H1 (cell line): ENCODE results near the gene TRIM47. TPM values are rescaled to one million over a fixed set of nuclear protein-coding genes. Genes with fewer than 3 reads are reported as not detected.

Source experiments
- CTCF ChIA-PET: fragments of 300-600 bp; sonication (Branson Sonifier 250); formaldehyde crosslinking; loops from one replicate; lab custom pipeline; 2021; ENCODE audit not compliant: partially characterized antibody; lab: Charles Lee
- POLR2A ChIA-PET: fragments of 300-600 bp; sonication (Branson Sonifier 250); formaldehyde crosslinking; loops from one replicate; lab custom pipeline; 2021; ENCODE audit warnings: inconsistent platforms; ENCODE audit not compliant: partially characterized antibody; lab: Charles Lee
- DNase-seq, 2 experiments: peaks; one replicate each; pipeline versions ENCODE4 v3.0.0 to v3.0.0-alpha.2; 2010 to 2022; ENCODE audit warnings: low spot score in 2 of 2, low read depth in 1 of 2, mixed read lengths in 1 of 2
- FAIRE-seq: peaks from 2 replicates; lab custom pipeline; 2011; peaks lifted over from hg19 to GRCh38; lab: Jason Lieb, UNC
- H2AFZ ChIP-seq: 2 replicates; pipeline ENCODE4 v1.8.1; 2012; ENCODE audit warnings: low read length, inconsistent platforms
- H2AK5ac ChIP-seq: 2 replicates; pipeline ENCODE4 v1.6.1; 2013; ENCODE audit warnings: low read depth, low read length
- H2BK120ac ChIP-seq: replicated peaks from 2 replicates; pipeline ENCODE3; 2013; ENCODE audit warnings: low read depth, low read length, inconsistent platforms
- H2BK12ac ChIP-seq: 2 replicates; pipeline ENCODE4 v1.6.1; 2013; ENCODE audit warnings: low read depth, low read length
- H2BK15ac ChIP-seq: 2 replicates; pipeline ENCODE4 v1.6.1; 2013; ENCODE audit warnings: low read length
- H2BK20ac ChIP-seq: 2 replicates; pipeline ENCODE4 v1.6.1; 2013; ENCODE audit warnings: low read length
- H2BK5ac ChIP-seq: 2 replicates; pipeline ENCODE4 v1.6.1; 2013; ENCODE audit warnings: low read depth, low read length
- H3K14ac ChIP-seq: 2 replicates; pipeline ENCODE4 v1.6.1; 2013; ENCODE audit warnings: inconsistent platforms; ENCODE audit not compliant: insufficient read length
- H3K18ac ChIP-seq: 2 replicates; pipeline ENCODE4 v1.6.1; 2013; ENCODE audit warnings: low read length; ENCODE audit errors: extremely low read depth
- H3K23ac ChIP-seq: 2 replicates; pipeline ENCODE4 v1.6.1; 2013; ENCODE audit warnings: inconsistent platforms; ENCODE audit not compliant: insufficient read length
- H3K23me2 ChIP-seq: 2 replicates; pipeline ENCODE4 v1.6.1; 2013; ENCODE audit warnings: low read depth, low read length
- H3K27ac ChIP-seq: 2 replicates; pipeline ENCODE4 v1.6.1; 2011; ENCODE audit warnings: low read depth, low read length, inconsistent platforms
- H3K27me3 ChIP-seq, 4 experiments: replicated peaks in 1 of 4; 1 replicate in 1 of 4; 2 replicates in 3 of 4; pipeline versions ENCODE4 v1.6.1 to v1.8.1; 2011 to 2013; ENCODE audit warnings: low read length in 3 of 4, mild to moderate bottlenecking in 3 of 4, inconsistent platforms in 2 of 4, mixed read lengths in 2 of 4, moderate library complexity in 1 of 4; ENCODE audit not compliant: control insufficient read depth in 3 of 4, insufficient read depth in 3 of 4; ENCODE audit errors: extremely low read depth in 1 of 4
- H3K36me3 ChIP-seq, 4 experiments: 2 replicates each; pipeline versions ENCODE4 v1.6.1 to v1.8.1; 2011 to 2013; ENCODE audit warnings: mild to moderate bottlenecking in 4 of 4, low read length in 3 of 4, moderate library complexity in 2 of 4, control low read depth in 1 of 4, inconsistent platforms in 1 of 4; ENCODE audit not compliant: insufficient read depth in 4 of 4, control insufficient read depth in 2 of 4
- H3K4ac ChIP-seq: replicated peaks from 2 replicates; pipeline ENCODE3; 2013; ENCODE audit warnings: low read length, low read depth, mixed read lengths, inconsistent platforms; ENCODE audit not compliant: insufficient read length
- H3K4me1 ChIP-seq, 4 experiments: replicated peaks in 1 of 4; 1 replicate in 1 of 4; 2 replicates in 3 of 4; pipeline versions ENCODE4 v1.6.1 to v1.8.1; 2011 to 2013; ENCODE audit warnings: low read length in 3 of 4, inconsistent platforms in 2 of 4, mixed read lengths in 1 of 4; ENCODE audit not compliant: insufficient read depth in 4 of 4, control insufficient read depth in 3 of 4
- H3K4me2 ChIP-seq, 2 experiments: 2 replicates each; pipeline versions ENCODE4 v1.6.1 to v1.8.1; 2011 to 2013; ENCODE audit warnings: low read depth in 2 of 2, low read length in 2 of 2, control low read depth in 1 of 2, inconsistent platforms in 1 of 2, mild to moderate bottlenecking in 1 of 2; ENCODE audit not compliant: insufficient read depth in 1 of 2
- H3K4me3 ChIP-seq, 4 experiments: fragments of 200-600, 300-600 bp in 1 of 4; sonication (generic), shearing (Covaris generic), sonication (Bioruptor Twin) in 1 of 4; 2 replicates each; pipeline versions ENCODE4 v1.5.1 to v1.8.1; 2011 to 2016; ENCODE audit warnings: low read length in 4 of 4, low read depth in 3 of 4, control low read depth in 2 of 4, inconsistent platforms in 2 of 4, mild to moderate bottlenecking in 2 of 4, mixed read lengths in 1 of 4, moderate library complexity in 1 of 4; ENCODE audit not compliant: insufficient read depth in 2 of 4; ENCODE audit errors: extremely low read depth in 1 of 4
- H3K56ac ChIP-seq: replicated peaks from 2 replicates; pipeline ENCODE3; 2013; ENCODE audit warnings: low read depth, mild to moderate bottlenecking, mixed read lengths, low read length, inconsistent platforms; ENCODE audit not compliant: insufficient read length
- H3K79me1 ChIP-seq: 2 replicates; pipeline ENCODE4 v1.6.1; 2013; ENCODE audit warnings: low read depth, low read length, control low read depth
- H3K79me2 ChIP-seq, 2 experiments: 2 replicates each; pipeline versions ENCODE4 v1.6.1 to v1.8.1; 2012 to 2013; ENCODE audit warnings: low read length in 2 of 2, mild to moderate bottlenecking in 2 of 2, inconsistent platforms in 1 of 2; ENCODE audit not compliant: insufficient read depth in 2 of 2, control insufficient read depth in 1 of 2
- H3K9ac ChIP-seq, 4 experiments: replicated peaks in 1 of 4; 1 replicate in 1 of 4; 2 replicates in 3 of 4; pipeline versions ENCODE4 v1.6.1 to v1.8.1; 2011 to 2013; ENCODE audit warnings: low read depth in 3 of 4, low read length in 3 of 4, control low read depth in 2 of 4, mild to moderate bottlenecking in 2 of 4, moderate library complexity in 2 of 4, inconsistent platforms in 1 of 4; ENCODE audit errors: extremely low read depth in 1 of 4
- H3K9me3 ChIP-seq, 2 experiments: 2 replicates each; pipeline versions ENCODE4 v1.6.1 to v1.8.1; 2012 to 2013; ENCODE audit warnings: mild to moderate bottlenecking in 2 of 2, moderate library complexity in 2 of 2, control low read depth in 1 of 2, inconsistent platforms in 1 of 2, low read depth in 1 of 2, low read length in 1 of 2, mixed read lengths in 1 of 2; ENCODE audit not compliant: insufficient read depth in 2 of 2
- H4K20me1 ChIP-seq, 2 experiments: replicated peaks in 1 of 2; 2 replicates each; pipeline versions ENCODE3 to v1.8.1; 2011 to 2013; ENCODE audit warnings: inconsistent platforms in 2 of 2, low read length in 2 of 2, mild to moderate bottlenecking in 1 of 2; ENCODE audit not compliant: insufficient read depth in 2 of 2, control insufficient read depth in 1 of 2
- H4K5ac ChIP-seq: 2 replicates; pipeline ENCODE4 v1.6.1; 2013; ENCODE audit warnings: low read length, low read depth, mixed read lengths, inconsistent platforms; ENCODE audit not compliant: insufficient read length
- H4K8ac ChIP-seq: 2 replicates; pipeline ENCODE4 v1.8.0; 2013; ENCODE audit warnings: mild to moderate bottlenecking, moderate library complexity, low read length, inconsistent platforms; ENCODE audit not compliant: insufficient read depth; ENCODE audit errors: extremely low read depth
- H4K91ac ChIP-seq: replicated peaks from 2 replicates; pipeline ENCODE3; 2013; ENCODE audit warnings: low read length, mixed read lengths, inconsistent platforms; ENCODE audit not compliant: insufficient read length
- BRCA1 ChIP-seq: IDR thresholded peaks from 2 replicates; pipeline ENCODE4 v1.6.1; 2012; ENCODE audit warnings: low read depth, low read length, improper control_type of control experiment
- CBX5 ChIP-seq: fragments of 300-800, 300-1000 bp; sonication (generic); IDR thresholded peaks from 2 replicates; pipeline ENCODE4 v1.7.1; 2016; ENCODE audit warnings: antibody characterized with exemption, low read length, low read depth
- CREB1 ChIP-seq: IDR thresholded peaks from 2 replicates; pipeline ENCODE4 v1.6.1; 2012; ENCODE audit warnings: inconsistent platforms
- EGR1 ChIP-seq: IDR thresholded peaks from 2 replicates; pipeline ENCODE4 v1.6.1; 2011; ENCODE audit warnings: low read depth, low read length, borderline replicate concordance
- EP300 ChIP-seq, 2 experiments: IDR thresholded peaks; 1 replicate in 1 of 2; 2 replicates in 1 of 2; pipeline ENCODE4 v1.6.1; 2011 to 2012; ENCODE audit warnings: low read depth in 2 of 2, low read length in 2 of 2, mild to moderate bottlenecking in 2 of 2, borderline replicate concordance in 1 of 2, inconsistent platforms in 1 of 2, moderate library complexity in 1 of 2
- FOSL1 ChIP-seq: IDR thresholded peaks from 2 replicates; pipeline ENCODE4 v1.6.1; 2011; ENCODE audit warnings: mild to moderate bottlenecking, low read depth, low read length, moderate library complexity; ENCODE audit not compliant: insufficient read depth
- GTF2F1 ChIP-seq: IDR thresholded peaks from 2 replicates; pipeline ENCODE4 v1.6.1; 2012; ENCODE audit warnings: low read depth, low read length, improper control_type of control experiment, borderline replicate concordance
- MAX ChIP-seq: IDR thresholded peaks from 2 replicates; pipeline ENCODE4 v1.6.1; 2012; ENCODE audit warnings: inconsistent platforms
- PHF8 ChIP-seq: fragments of 200-600 bp; sonication (generic); conservative IDR thresholded peaks from 2 replicates; pipeline ENCODE4 v1.7.1; 2012; ENCODE audit warnings: low read depth, mild to moderate bottlenecking, inconsistent platforms, low read length, moderate library complexity
- SP2 ChIP-seq: IDR thresholded peaks from 2 replicates; pipeline ENCODE4 v1.6.1; 2012; ENCODE audit warnings: mild to moderate bottlenecking, low read length, inconsistent platforms
- SP4 ChIP-seq: IDR thresholded peaks from 2 replicates; pipeline ENCODE4 v1.6.1; 2012; ENCODE audit warnings: low read length, inconsistent platforms
- TAF7 ChIP-seq: optimal IDR thresholded peaks from 2 replicates; pipeline ENCODE3; 2011; ENCODE audit warnings: low read depth, mild to moderate bottlenecking, inconsistent platforms, low read length, moderate library complexity, borderline replicate concordance
- YY1 ChIP-seq: IDR thresholded peaks from 2 replicates; pipeline ENCODE4 v1.6.1; 2011; ENCODE audit warnings: low read depth, mild to moderate bottlenecking, low read length
- WGBS, 2 experiments: shearing (Covaris generic) in 1 of 2; methylation state at CpG; one replicate each; pipeline versions ENCODE4 v1.1.6 to v1.1.7; 2013 to 2015; ENCODE audit warnings: low lambda C conversion rate in 2 of 2, mixed read lengths in 2 of 2, inconsistent platforms in 1 of 2, low coverage in 1 of 2, missing lambda C conversion rate in 1 of 2; ENCODE audit not compliant: insufficient replicate concordance in 2 of 2, insufficient coverage in 1 of 2, insufficient read length in 1 of 2; ENCODE audit errors: extremely low coverage in 1 of 2, missing lambda C conversion rate in 1 of 2; 5-methylcytosine and 5-hydroxymethylcytosine counted together
- polyA plus RNA-seq, 7 experiments: library from polyadenylated mRNA; depleted of rRNA in 3 of 7; stranded (reverse) in 5 of 7; unstranded in 2 of 7; fragments of >200 nt in 5 of 7; fragments of 200-250 nt in 2 of 7; gene quantifications; 1 replicate in 5 of 7; 2 replicates in 1 of 7; 4 replicates in 1 of 7; pipeline versions ENCODE4 v1.2.1 to v1.2.3, GENCODE V29; 2011 to 2013; ENCODE audit warnings: missing spikeins in 2 of 7, mixed read lengths in 2 of 7
- total RNA-seq: library from RNA; stranded (reverse); fragmentation: NEBNext Ultra II Directional; extraction: Animal tissue kit (Norgen Biotek cat#: 25700); gene quantifications from 2 replicates; pipeline ENCODE4 v1.2.1, GENCODE V29; 2021

The TRIM47 gene
- total and polyA plus RNA-seq, 2 of the 8 experiments (the other 6 are each of a cell fraction or from before 2014, with no cell fraction given) = 6.3 to 6.4 TPM

- Histone ChIP-seq H3K79me2 (no peaks in the 10 kb centered on the region), H3K36me3 (no peaks in the 10 kb centered on the region), H3K9ac (no peak overlapping the region; a peak in 1 of 7 replicates), H3K14ac (no peak overlapping the region), H3K4ac (peak overlapping the region; percentile 36), H2AK5ac (no peak overlapping the region), H3K27ac (no peak overlapping the region), H3K4me1 (peaks cover 0 to 38% (median 28%) of the 10 kb centered on the region in 4 experiments; a peak in 6 of 7 replicates), H4K8ac (peak overlapping the region; percentile 80), H3K23ac (no peak overlapping the region), H2BK5ac (peak overlapping the region; percentile 79; the same call in 1 of the 2 replicates), H4K20me1 (no peaks in the 10 kb centered on the region), H3K4me2 (peak overlapping the region; percentile 51 to 57), H4K91ac (peak overlapping the region; percentile 50), H2BK12ac (peak overlapping the region; percentile 75; the same call in 1 of the 2 replicates), H2BK20ac (no peak overlapping the region), H2AFZ (no peak overlapping the region), H3K9me3 (no peaks in the 10 kb centered on the region), H3K27me3 (no peaks in the 10 kb centered on the region), H3K56ac (peak overlapping the region; percentile 42), H2BK15ac (peak overlapping the region; percentile 65; the same call in 1 of the 2 replicates), H3K18ac (0 out of 2 replicates have a peak overlapping the region, but pooled peaks have one; percentile 92), H4K5ac (peak overlapping the region; percentile 9), H2BK120ac (no peak overlapping the region), H3K23me2 (peaks cover 2% of the 10 kb centered on the region; the same call in 1 of the 2 replicates), H3K79me1 (0 out of 2 replicates have a peak, but pooled peaks cover 2% of the 10 kb centered on the region), H3K4me3 (peak overlapping the region in 3 of 4 experiments; percentile 20 to 49 (median 32); a peak in 6 of 8 replicates)
- ChIA-PET CTCF (interaction anchor here (1.0 to 21.9 kb wide), 6 partner anchors 11 to 177 kb away, joined by 3 to 563 read pairs (median 5); partner anchors contain the start of genes UNC13D and WBP2), POLR2A (interaction anchor here (0.6 to 16.0 kb wide), 9 partner anchors 9 to 132 kb away, joined by 3 to 216 read pairs (median 6); partner anchors contain the start of genes UNC13D and WBP2)
- TF ChIP-seq EP300 (IDR thresholded peaks at IDR 0.05; ENCODE audit: borderline replicate concordance in 1 of 2, low read depth in 2 of 2, low read length in 2 of 2) (no peak), YY1 (no peak), PHF8 (no peak), SP2 (no peak), CBX5 (no peak), BRCA1 (no peak), MAX (no peak), CREB1 (no peak), FOSL1 (no peak), EGR1 (no peak), GTF2F1 (no peak), TAF7 (no peak), SP4 (no peak)
- FAIRE-seq (no peak), DNase-seq (peak in 1 of 2 experiments; percentile 57)
- WGBS, 2 experiments = 86% methylated on average over 10 of the region's 10 CpGs; no CpG with 5 or more reads in 1 of the 2 experiments
Observed at GRCh38 chr17:75832164-75832651, 46.2 kb downstream of the TRIM47 start.
